Progenitor cell of endocrine pancreas (in vitro differentiated cells): Measurements from ENCODE around the gene SRR. TPM values are rescaled to one million over a fixed set of nuclear protein-coding genes. Genes with fewer than 3 reads are reported as not detected.

Source experiments
- DNase-seq: peaks from one replicate; pipeline ENCODE4 v3.0.0; 2021; ENCODE audit warnings: low spot score; ENCODE audit not compliant: unreplicated experiment
- H3K27ac Mint-ChIP-seq: 2 replicates; pipeline ENCODE4 v1.8.0; 2021; ENCODE audit warnings: mild to moderate bottlenecking, moderate library complexity, mixed read lengths
- H3K27me3 Mint-ChIP-seq: 2 replicates; pipeline ENCODE4 v1.8.0; 2021; ENCODE audit warnings: mixed read lengths
- H3K36me3 Mint-ChIP-seq: 2 replicates; pipeline ENCODE4 v1.8.0; 2022; ENCODE audit warnings: mixed read lengths; ENCODE audit not compliant: insufficient read depth
- H3K4me1 Mint-ChIP-seq: 2 replicates; pipeline ENCODE4 v1.8.0; 2021; ENCODE audit warnings: low read depth, mixed read lengths
- H3K4me3 Mint-ChIP-seq: 2 replicates; pipeline ENCODE4 v1.8.0; 2021; ENCODE audit warnings: low read depth, mild to moderate bottlenecking, moderate library complexity, mixed read lengths
- H3K9me3 Mint-ChIP-seq: 2 replicates; pipeline ENCODE4 v1.8.0; 2021; ENCODE audit warnings: low read depth, mixed read lengths
- CTCF ChIP-seq: fragments of 200-600 bp; sonication (generic); IDR thresholded peaks from one replicate; pipeline ENCODE4 v1.5.0; 2021; ENCODE audit warnings: antibody characterized with exemption, mild to moderate bottlenecking; ENCODE audit not compliant: unreplicated experiment
- total RNA-seq: library from RNA; stranded (reverse); gene quantifications from 2 replicates; pipeline ENCODE4 v1.2.1, GENCODE V29; 2021

The SRR gene
- total RNA-seq, 1 donor from 2014 or later: 15.2 TPM

- Mint-ChIP-seq H3K4me1 (no peaks in the 10 kb centered on the region), H3K27ac (no peak overlapping the region), H3K4me3 (no peak overlapping the region), H3K36me3 (peaks cover 7% of the 10 kb centered on the region), H3K9me3 (no peaks in the 10 kb centered on the region), H3K27me3 (no peaks in the 10 kb centered on the region)
- TF ChIP-seq CTCF: no peak
- no peak for DNase-seq
Observed at GRCh38 chr17:2371183-2372130, 67.7 kb downstream of the SRR start.

- DNase-seq: no peak
- TF ChIP-seq CTCF: no peak
Observed at GRCh38 chr17:2372180-2372579, 68.4 kb downstream of the SRR start.

GRCh38 chr17:2372681-2373080 is 68.9 kb downstream of the SRR start:
- Mint-ChIP-seq H3K4me1 (no peaks in the 10 kb centered on the region), H3K36me3 (peaks cover 5% of the 10 kb centered on the region), H3K27me3 (no peaks in the 10 kb centered on the region), H3K27ac (no peak overlapping the region), H3K4me3 (no peak overlapping the region), H3K9me3 (no peaks in the 10 kb centered on the region)
- TF ChIP-seq CTCF: no peak
- no peak for DNase-seq

More at GRCh38 chr17:2372180-2372579, 68.4 kb downstream of the SRR start:
- H3K27ac Mint-ChIP-seq: no peak overlapping the region
- no peaks in the 10 kb centered on the region for H3K27me3 Mint-ChIP-seq
- peaks cover 5% of the 10 kb centered on the region for H3K36me3 Mint-ChIP-seq
- no peaks in the 10 kb centered on the region for H3K9me3 Mint-ChIP-seq
- H3K4me1 Mint-ChIP-seq: no peaks in the 10 kb centered on the region
- H3K4me3 Mint-ChIP-seq: no peak overlapping the region

DNA sequence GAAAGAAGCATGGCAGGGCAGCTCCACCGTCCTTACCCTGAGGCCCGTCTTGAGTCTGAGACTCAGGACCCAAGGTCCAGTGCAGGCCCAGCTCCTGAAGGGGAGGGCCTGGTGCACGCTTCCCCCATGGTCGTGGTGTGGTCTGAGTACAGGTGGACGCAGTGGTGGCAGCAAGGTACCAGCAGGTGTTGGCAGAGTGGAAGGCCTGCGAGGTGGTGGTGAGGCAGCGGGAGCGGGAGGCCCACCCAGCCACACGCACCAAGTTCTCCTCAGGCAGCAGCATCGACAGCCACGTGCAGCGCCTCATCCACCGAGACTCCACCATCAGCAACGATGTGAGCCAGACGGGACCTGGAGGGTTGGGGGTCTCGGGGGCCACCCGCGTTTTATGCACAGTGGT is 69.4 kb downstream of the SRR start:
- Mint-ChIP-seq H3K9me3 (no peaks in the 10 kb centered on the region), H3K4me3 (no peak overlapping the region), H3K27ac (no peak overlapping the region), H3K27me3 (no peaks in the 10 kb centered on the region), H3K36me3 (peaks cover 5% of the 10 kb centered on the region), H3K4me1 (no peaks in the 10 kb centered on the region)
- TF ChIP-seq CTCF: no peak
- DNase-seq: no peak

Other genes starting within 250 kb of the SRR start
- 0.69 and 0.86 TPM in 2 replicates for gene HIC1, start 248.8 kb upstream of the SRR start, total RNA-seq
- gene SMG6, start 165 bp upstream of the SRR start, total RNA-seq: 44.5 and 47.7 TPM in 2 replicates
- 33.5 and 36.2 TPM in 2 replicates for gene TSR1, start 32.5 kb downstream of the SRR start, total RNA-seq
- 117 and 127 TPM in 2 replicates for gene SGSM2, start 33.6 kb downstream of the SRR start, total RNA-seq
- 32.1 and 35.5 TPM in 2 replicates for gene MNT, start 97.1 kb downstream of the SRR start, total RNA-seq
- 43.8 and 44.4 TPM in 2 replicates for gene METTL16, start 207.9 kb downstream of the SRR start, total RNA-seq